HG02943 (cell line): ENCODE data around the gene ENPEP.
"Not testable (repeated sequence)": the region's sequence is repeated elsewhere in the genome, so short reads cannot be mapped to it uniquely, and the experiment has no call there.

Source experiments
- ATAC-seq: cut with Tn5 transposase; IDR thresholded peaks from one replicate; pipeline ENCODE4 v1.9.1; 2021; ENCODE audit warnings: mild to moderate bottlenecking, low read depth, moderate library complexity; ENCODE audit not compliant: unreplicated experiment

ENPEP gene, protein sequence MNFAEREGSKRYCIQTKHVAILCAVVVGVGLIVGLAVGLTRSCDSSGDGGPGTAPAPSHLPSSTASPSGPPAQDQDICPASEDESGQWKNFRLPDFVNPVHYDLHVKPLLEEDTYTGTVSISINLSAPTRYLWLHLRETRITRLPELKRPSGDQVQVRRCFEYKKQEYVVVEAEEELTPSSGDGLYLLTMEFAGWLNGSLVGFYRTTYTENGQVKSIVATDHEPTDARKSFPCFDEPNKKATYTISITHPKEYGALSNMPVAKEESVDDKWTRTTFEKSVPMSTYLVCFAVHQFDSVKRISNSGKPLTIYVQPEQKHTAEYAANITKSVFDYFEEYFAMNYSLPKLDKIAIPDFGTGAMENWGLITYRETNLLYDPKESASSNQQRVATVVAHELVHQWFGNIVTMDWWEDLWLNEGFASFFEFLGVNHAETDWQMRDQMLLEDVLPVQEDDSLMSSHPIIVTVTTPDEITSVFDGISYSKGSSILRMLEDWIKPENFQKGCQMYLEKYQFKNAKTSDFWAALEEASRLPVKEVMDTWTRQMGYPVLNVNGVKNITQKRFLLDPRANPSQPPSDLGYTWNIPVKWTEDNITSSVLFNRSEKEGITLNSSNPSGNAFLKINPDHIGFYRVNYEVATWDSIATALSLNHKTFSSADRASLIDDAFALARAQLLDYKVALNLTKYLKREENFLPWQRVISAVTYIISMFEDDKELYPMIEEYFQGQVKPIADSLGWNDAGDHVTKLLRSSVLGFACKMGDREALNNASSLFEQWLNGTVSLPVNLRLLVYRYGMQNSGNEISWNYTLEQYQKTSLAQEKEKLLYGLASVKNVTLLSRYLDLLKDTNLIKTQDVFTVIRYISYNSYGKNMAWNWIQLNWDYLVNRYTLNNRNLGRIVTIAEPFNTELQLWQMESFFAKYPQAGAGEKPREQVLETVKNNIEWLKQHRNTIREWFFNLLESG

DNA sequence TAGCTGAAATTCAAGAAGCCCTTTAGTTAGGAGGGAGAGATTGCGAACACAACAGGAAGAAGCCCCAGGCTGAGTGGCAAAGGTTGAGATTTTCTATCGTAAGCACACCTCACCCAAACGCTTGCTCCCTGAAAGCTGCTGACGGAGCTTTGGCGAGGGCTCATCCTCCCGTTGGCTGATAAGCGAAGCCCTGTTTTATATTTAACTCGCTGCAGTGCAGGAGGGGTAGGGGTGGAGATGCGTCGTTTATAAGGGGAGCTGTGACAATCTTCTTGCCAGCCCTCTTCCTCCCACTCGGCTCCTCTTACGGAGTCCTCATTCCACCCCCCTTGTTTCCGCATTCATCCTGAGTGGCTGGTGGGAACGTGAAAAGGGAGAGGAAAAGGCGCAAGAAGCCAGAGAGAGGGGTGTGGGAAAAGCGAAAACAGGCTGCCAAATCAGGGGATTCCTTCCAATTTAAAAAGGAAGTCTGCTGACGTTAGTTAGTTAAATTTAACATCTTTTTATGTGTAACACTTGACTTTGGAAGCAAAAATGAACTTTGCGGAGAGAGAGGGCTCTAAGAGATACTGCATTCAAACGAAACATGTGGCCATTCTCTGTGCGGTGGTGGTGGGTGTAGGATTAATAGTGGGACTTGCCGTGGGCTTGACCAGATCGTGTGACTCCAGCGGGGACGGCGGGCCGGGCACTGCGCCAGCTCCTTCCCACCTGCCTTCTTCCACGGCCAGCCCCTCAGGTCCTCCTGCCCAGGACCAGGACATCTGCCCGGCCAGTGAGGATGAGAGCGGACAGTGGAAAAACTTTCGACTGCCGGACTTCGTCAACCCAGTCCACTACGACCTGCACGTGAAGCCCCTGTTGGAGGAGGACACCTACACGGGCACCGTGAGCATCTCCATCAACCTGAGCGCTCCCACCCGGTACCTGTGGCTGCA lies at the start of gene ENPEP:
Gene ENPEP, plus strand, starts transcription at position 275 of the 938 bp plus-strand sequence. Its CDS starts 260 bp downstream, at position 535.
- ATAC-seq, result no peak

DNA sequence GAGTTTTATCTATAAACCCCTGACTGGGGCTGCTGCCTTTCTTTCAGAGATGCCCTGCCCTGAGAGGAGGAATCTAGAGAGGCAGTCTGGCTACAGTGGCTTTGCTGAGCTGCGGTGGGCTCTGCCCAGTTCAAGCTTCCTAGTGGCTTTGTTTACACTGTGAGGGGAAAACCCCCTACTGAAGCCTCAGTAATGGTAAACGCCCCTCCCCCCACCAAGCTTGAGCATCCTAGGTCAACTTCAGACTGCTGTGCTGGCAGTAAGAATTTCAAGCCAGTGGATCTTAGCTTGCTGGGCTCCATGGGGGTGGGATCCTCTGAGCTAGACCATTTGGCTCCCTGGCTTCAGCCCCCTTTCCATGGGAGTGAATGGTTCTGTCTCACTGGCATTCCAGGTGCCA lies 44.1 kb upstream of the ENPEP start:
- ATAC-seq, result not testable (repeated sequence)

DNA sequence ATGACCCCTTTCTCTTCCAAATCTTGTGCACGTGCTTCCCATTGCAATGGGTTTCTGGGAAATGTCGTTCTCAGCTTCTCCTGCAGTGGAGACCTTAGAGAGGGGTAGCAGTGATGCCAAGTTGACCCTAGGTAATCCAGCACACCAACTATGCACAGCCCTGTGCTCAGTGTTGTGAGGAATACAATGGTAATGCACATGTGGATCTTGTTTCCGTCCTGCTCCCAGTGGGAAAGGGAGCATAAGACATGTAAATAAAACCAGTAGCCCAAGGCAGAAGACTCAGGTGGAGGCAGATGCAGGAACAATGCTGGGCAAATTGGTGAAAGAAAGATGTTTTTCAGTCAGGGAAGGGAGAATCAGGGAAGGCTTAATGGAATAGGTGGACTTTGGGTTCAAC lies 38.7 kb upstream of the ENPEP start:
- ATAC-seq, result not testable (repeated sequence)

DNA sequence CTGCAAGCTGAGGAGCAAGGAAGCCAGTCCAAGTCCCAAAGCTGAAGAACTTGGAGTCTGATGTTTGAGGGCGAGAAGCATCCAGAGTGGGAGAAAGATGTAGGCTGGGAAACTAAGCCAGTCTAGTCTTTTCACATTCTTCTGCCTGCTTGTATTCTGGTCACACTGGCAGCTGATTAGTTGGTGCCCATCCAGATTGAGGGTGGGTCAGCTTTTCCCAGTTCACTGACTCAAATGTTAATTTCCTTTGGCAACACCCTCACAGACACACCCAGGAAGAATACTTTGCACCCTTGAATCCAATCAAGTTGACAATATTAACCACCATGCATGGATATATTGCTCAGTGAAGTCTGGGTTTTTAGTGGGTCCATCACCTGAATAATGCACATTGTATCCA lies 36.7 kb upstream of the ENPEP start:
- ATAC-seq, result not testable (repeated sequence)

DNA sequence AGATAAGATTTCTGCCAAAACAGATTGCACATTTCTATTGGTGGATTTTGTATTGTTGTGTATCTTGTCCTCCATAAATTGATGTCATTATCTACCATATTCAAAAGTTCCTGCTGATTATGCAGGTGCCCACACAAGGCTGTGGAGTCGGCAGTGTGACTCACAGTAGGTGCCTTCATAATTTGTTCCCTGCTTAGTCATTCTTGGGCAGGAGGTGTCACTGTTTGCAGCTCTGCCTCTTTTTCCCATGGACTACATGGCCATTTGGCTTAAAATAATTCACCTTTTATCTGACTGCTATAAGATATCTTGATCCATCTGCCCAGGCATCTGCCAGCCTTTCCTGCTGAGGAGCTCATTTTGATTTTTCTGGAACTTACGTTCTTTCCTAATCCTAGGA lies 33.6 kb upstream of the ENPEP start:
- no peak for ATAC-seq

DNA sequence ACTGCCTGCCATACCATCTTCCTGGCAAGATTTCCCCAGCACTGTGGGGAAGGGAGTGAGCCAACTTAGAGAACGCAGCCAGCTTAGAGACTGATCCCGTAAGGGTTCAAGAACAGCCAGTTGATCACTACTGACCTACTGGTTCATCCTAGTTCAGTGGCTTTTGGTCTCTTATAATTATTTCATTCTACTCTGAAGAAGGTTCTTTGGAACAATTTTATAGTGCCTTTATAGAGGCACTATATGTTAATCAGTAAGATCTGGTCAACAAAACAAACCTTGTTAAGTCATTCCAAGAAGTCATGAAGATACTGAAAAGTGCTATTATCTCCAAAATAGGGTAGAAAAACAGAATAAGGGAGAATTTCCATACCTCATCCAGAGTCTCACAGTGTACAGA lies 33.2 kb upstream of the ENPEP start:
- no peak for ATAC-seq

DNA sequence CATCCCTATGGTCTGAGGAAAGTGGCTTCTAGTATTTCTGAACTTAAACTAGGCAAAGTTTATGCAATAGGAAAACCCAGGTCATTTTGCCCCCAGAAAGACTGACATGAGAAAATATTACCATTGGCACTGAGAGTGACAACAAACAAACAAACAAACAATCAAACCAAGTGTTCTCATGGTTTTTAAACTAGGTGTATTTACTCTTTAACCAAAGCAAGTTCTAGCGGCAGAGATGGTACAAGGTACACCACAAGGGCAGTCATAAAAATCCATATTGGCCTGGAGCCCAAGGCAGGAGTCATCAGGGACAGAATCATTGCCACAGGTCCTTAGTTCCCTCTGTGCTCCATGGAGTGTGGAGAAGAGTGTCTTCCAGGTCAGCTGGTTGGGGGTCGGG lies 26.0 kb upstream of the ENPEP start:
- no peak for ATAC-seq

DNA sequence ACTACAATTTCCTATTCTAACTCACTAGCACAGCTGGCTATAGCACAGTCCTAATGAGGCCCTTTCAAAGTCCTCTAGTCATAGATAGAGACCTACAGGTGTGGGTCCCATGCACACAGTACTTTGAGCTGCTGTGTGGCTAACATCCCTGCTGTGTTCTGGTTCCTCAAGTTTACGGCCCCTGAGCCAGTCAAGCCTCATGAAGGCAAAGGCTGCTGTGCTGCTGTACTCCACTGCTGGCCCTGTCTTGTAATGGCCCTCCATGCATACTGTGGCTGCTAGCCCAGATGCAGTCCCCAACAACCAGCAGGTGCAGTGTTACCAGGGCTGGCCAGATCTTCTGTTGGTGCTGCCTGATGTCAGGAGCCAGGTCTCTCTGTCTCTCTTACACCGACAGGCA lies 23.4 kb upstream of the ENPEP start:
- ATAC-seq, result no peak

DNA sequence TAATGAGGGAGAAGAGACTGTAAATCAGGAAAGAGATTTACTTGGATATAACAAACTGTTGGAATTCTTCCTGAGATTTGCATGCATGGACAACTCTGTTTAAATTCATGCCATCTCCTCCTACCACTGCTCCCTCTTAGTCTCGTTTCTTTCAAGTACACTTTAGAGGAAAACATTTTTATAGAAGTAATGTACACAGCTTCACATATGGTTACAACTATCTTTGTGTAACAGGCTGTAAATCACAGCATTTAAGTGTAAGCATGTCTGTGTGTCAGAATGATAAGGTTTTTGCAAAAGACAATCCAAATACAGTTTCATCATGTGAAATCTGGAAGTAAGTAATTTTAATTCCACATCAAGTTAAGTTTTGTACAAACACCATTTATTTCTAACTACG lies 21.5 kb upstream of the ENPEP start:
- no peak for ATAC-seq

DNA sequence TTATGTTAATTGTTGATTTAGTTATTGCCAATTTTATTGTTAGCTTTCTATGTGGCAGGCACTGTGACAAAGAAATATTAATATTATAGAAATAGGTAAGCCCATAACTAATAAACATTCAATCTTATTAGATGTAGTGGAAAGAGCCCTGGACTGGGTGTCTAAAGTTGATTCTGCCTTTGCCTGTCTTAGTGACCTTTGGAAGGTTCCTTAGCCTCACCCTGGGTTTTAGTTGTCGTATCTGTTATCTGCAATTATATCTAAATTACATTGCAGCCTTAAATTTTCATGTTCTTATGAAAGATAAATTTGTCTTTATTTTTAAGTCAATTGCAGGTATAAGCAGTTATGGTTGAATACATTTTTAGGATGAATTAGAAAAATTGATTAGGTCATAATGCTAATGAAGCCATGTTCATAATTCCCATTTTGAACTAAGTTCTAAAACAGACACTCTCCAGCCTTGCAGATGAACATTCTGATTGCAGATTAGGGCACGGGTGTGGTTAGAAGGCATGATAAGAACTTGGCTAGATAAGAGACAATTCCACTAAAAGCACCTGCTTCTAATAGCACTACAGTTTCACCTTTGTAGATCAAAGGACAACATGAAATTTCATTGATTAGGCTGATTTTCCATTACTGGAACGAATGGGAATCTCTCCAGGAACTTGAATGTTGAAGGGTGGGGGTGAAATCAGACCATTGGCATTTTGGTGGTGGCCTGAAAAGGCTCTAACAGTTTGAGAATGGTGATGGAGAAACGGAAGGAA lies 17.3 kb upstream of the ENPEP start:
- no peak for ATAC-seq

DNA sequence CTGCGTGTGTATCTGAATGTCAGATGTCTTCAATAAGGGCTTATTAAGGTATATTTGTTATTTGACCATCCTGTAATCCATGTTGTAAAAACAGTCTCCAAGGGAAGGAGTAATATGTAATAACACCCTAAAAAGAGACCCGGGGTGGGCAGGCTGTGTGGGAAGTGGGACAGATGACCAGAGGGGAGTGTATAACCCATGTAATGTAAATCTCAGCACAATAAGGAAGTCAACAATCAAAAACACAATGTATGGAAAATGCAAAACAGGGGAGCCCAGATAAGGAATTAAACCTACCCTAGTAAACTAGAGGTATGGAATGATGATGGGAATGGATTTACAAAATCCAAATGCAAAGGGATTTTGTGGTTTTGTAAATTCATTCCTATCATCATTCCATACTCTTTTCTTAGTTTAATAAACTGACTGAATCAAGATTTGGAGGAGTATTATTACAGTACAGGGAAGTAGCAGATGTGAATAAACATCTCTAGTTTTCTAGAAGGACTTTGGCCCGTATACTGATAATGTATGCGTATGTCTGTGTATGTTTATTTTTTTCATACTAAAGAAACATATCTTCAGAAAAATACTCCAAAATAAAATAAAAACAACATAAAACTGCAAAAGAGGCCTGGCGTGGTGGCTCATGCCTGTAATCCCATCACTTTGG lies 15.7 kb upstream of the ENPEP start:
- no peak for ATAC-seq

DNA sequence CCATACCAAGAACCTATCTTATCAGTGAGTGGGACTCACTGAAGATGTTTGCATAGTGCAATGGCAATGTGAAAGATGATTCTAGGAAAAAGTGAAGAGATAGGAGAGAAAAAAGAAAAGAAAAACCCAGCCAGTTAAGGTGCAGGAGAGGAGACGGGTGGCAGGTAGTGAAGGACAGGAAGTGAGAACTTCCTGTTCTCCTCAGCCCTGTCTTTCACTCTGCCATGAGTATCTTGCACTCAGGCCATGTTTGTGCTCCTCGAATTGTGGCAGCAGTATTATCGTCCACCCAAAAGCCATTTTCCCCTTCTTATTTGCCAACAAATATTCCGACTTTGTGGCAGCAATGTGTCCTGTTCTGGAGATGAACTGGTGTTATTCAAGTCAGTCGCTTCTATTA lies 8.6 kb upstream of the ENPEP start:
- no peak for ATAC-seq

DNA sequence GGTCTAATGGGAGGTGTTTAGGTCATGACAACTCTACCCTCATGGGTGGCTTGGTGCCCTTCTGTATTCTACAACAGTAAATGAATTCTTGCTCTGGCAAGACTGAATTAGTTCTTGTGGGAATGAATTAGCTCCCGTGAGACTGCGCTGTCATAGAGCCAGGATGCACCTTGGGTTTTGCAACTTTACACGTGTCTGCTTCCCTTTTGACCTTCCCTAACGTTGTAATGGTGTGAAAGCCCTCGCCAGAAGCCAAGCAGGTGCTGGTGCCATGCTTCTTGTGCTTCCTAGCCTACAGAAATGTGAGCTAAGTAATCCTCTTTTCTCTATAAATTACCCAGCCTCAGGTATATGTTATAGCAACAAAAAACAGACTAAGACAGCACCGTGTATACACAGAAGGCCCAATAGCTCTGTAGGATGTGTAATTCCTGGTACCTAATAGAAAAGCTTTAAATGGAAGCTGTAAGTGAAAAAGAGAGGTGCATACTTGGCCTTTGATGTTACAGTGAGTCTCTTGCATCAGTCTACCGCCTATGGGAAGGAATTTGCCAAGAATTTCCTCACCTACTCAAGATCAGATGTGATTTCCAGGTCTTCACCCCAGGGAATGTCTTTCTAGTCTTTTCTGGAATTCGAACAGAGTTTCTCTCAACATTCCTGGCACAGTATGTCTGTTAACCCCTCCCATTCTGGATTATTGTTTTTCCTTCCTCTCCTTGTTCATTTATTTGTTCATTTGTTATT lies 3.2 kb upstream of the ENPEP start:
- ATAC-seq, result no peak

DNA sequence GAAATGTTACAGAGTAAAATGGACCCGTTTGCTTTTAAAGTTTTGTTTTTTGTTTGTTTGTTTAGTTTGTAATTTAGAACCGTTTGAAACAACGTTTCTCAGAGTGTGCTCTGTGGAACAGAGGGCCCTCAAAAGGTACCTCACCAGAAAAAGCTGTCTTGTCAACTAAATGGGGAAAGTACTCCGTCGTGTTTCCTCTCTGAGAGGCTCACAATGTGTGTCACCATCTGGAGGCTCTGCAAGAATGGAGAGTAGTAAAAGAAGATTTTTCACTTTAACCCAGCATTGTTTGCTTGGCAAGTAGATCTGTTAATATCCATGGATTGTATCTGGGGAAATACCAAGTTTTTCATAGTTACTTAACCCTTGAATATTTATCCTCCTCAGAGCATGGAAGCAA lies 1.5 kb upstream of the ENPEP start:
- ATAC-seq, result no peak

DNA sequence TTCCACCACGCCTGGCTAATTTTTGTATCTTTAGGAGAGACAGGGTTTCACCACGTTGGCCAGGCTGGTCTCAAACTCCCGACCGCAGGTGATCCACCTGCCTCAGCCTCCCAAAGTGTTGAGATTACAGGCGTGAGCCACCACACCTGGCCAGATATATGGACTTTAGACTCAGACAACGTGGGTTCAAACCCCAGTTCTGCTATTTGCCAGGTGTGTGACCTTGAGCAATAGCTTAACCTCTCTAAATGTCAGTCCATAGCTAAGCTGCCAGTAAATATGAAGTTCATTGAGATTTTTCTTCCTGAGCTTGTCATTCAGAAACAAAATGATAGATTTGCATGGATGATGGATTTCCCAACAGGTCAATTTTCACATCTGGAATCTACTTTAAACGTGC lies 875 bp upstream of the ENPEP start:
- ATAC-seq, result not testable (repeated sequence)

DNA sequence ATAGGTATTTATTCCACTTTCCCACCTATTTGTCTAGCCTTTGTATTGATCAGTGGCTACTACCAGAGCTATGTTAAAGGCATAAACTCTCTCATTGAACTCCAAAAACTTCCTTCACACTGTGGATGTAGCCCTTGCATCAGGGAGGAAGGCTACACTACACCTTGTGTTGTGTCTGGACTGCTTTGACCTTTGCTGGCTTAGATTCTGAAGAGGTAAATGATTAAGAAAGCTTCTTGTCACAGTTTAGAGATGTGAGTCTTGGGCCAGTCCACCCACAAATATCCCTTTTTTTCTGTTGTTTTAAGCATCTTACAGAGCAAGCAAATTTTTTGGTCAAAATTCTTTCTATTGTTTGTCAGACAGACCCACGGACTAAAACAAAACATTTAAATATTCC lies 1.9 kb downstream of the ENPEP start:
- no peak for ATAC-seq

DNA sequence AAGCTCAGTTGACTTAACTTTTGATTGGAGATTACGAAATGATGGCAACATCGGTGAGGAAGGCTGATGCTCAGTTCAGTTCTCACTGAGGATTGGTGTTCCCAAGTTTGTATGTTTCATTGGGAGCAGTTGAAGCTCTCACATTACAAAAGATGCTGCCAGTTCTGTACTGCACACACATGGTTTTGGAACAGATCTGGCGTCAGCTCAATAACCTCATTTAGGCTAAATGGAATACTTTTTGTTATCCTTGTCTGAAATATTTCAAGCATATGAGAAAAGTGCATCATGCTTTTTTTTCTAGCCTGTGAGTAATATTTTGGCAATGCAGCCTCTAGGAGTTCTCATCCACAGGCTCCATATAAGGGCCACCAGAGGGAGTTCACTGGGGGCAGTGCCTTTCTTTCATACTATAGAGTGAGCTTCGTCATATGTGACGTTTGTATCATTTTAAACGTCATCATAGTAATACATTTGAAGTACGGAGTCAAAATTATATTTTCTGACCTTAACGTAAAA lies 4.1 kb downstream of the ENPEP start:
- ATAC-seq, result no peak

DNA sequence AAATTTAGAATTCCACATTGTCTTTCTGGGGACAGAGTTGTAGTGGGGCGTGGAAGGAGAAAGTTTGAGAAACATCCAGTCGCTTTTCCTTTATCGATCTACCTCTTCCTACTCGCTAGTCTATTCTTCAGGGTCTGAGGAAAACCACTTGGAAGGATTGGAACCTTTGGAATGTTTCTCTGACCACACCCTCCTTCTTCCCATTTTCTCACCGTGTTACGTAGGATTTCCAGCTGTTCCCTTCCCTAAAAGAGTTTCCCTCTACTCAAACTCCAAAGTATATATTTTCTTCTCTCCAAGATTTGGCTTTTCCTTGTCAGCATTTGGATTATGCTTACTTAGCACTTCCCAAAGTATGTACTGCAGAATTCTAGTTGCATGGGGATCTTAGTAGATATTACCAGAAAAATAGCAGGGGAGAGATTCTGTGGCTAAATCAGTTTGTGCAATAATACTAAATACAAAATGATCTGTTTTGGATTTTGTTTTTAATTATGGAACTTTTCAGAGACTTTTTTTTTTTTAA lies 4.9 kb downstream of the ENPEP start:
- no peak for ATAC-seq
